ENCODE results near the gene SPECC1. TPM values are rescaled to one million over a fixed set of nuclear protein-coding genes. Genes with fewer than 3 reads are reported as not detected.

Gene SPECC1
- total RNA-seq, 2 donors from 2014 or later = 10.3 to 13.5 TPM

- no peak for DNase-seq (ENCODE audit: low spot score)
- Histone ChIP-seq H3K27ac (no peak overlapping the region), H3K4me1 (peaks cover 0 to 7% of the 10 kb centered on the region in 2 donors), H3K9me3 (no peaks in the 10 kb centered on the region), H3K27me3 (no peaks in the 10 kb centered on the region), H3K4me3 (no peak overlapping the region), H3K36me3 (no peaks in the 10 kb centered on the region)
- no peak for TF ChIP-seq CTCF (IDR thresholded peaks at IDR 0.05)
Measured at GRCh38 chr17:20270369-20270768, 261.2 kb downstream of the SPECC1 start.

DNA sequence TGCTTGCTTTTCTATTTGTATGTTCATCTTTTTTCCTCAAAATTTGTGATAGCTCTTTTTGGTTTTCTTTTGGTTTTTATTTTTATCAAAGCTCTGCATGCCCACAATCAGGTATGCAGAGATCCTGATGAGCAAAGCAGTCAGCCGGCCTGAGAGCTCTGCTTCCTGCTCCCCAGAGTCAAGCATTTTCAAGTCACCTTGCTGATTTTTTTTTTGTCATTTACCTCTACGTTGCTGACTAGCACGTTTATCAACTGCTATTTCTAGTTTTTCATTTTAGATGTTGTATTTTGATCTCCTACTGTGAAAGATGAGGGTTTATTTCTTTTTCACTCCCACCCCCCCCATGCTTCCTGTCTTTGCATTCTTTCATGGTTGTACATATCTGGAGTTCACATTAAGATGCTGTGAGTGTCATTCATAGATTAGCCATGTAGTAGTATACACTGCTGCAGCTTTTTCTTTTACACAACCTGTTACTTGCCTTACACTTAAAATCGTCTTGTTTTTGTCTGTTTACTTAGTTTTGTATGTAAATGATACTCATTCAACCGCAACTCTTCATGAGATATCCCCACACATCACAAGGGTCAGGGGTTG, 262.0 kb downstream of the SPECC1 start:
- Histone ChIP-seq H3K27me3 (no peaks in the 10 kb centered on the region), H3K36me3 (no peaks in the 10 kb centered on the region), H3K27ac (no peak overlapping the region), H3K9me3 (no peaks in the 10 kb centered on the region), H3K4me1 (peaks cover 0 to 7% of the 10 kb centered on the region in 2 donors), H3K4me3 (no peak overlapping the region)
- no peak for TF ChIP-seq CTCF (IDR thresholded peaks at IDR 0.05)
- DNase-seq (ENCODE audit: low spot score) = no peak

DNA sequence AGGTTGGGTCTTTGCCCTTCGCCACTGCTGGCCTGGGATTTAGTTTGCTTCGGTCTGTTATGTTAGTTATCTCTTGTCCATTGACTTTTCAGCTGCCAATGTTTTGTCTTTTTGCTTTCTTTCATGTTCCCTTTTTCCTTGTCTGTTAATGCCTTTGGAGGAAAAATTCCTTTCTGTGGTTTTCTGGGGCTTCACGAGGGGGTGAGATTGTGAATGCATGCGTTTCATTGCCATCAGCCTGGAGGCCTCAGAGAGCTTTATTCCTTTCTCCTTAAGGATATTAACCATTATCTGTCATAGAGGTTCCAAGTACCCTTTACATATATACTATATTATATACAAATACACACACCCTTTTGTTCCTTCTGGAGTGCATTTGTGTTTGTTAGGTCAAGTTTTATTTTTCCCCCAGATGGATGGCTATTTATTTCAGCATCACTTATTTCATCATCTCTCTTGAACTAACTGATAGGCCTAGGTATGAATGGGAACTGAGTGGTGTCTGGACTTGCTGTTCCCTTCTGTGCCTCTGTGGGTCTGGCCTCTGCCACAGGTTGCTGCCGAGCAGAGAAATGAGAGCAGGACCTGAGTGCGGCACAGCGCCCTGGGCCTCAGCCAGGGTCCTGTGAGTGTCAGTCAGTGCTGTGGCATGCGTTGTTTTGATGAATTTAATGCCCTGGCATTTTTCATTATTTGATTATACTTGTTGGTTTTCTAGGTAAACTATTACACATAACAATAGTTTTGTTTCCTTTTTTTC, 264.8 kb downstream of the SPECC1 start:
- no peak for DNase-seq (ENCODE audit: low spot score)
- H3K9me3 ChIP-seq = no peaks in the 10 kb centered on the region
- no peak overlapping the region for H3K27ac ChIP-seq
- no peaks in the 10 kb centered on the region for H3K4me1 ChIP-seq
- no peak for TF ChIP-seq CTCF (IDR thresholded peaks at IDR 0.05)
- H3K36me3 ChIP-seq = no peaks in the 10 kb centered on the region
- no peaks in the 10 kb centered on the region for H3K27me3 ChIP-seq
- H3K4me3 ChIP-seq = no peak overlapping the region

DNA sequence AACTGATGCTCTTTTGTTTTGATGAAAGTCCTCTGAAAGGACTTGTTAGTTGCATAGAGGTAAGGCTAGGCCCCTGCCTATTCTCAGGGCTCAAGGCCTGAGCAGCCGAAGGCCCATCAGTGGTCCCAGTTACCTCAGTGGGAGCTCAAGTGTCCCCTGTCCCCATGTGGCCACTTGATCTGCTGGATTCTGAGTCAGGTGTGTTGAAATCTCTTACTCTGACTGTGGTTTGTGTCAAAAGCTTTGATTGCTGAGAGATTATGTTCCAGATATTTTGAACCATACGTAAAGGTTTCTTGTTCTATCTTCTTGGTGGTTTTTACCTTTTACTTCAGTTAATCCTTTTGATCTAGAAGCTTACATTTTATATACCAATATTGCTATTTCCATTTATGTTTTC, 266.5 kb downstream of the SPECC1 start:
- Histone ChIP-seq H3K27ac (no peak overlapping the region), H3K36me3 (no peaks in the 10 kb centered on the region), H3K9me3 (no peaks in the 10 kb centered on the region), H3K4me3 (no peak overlapping the region), H3K4me1 (no peaks in the 10 kb centered on the region), H3K27me3 (no peaks in the 10 kb centered on the region)
- no peak for DNase-seq (ENCODE audit: low spot score)
- TF ChIP-seq CTCF (IDR thresholded peaks at IDR 0.05) = no peak

GRCh38 chr17:20276421-20276820, 267.3 kb downstream of the SPECC1 start:
- no peaks in the 10 kb centered on the region for H3K27me3 ChIP-seq
- H3K36me3 ChIP-seq = no peaks in the 10 kb centered on the region
- H3K4me3 ChIP-seq = no peak overlapping the region
- no peak for DNase-seq (ENCODE audit: low spot score)
- no peaks in the 10 kb centered on the region for H3K4me1 ChIP-seq
- no peak for TF ChIP-seq CTCF (IDR thresholded peaks at IDR 0.05)
- no peaks in the 10 kb centered on the region for H3K9me3 ChIP-seq
- no peak overlapping the region for H3K27ac ChIP-seq
